HEK293 (cell line): Measurements from ENCODE around the gene ARMH2.

Source experiments
- CTCF ChIA-PET: fragments of 350-600 bp; formaldehyde crosslinking; extraction: SDS; loops from one replicate; lab custom pipeline; 2021; ENCODE audit warnings: antibody characterized with exemption; lab: Yijun Ruan, JAX
- POLR2A ChIA-PET: fragments of 300-600 bp; formaldehyde crosslinking; extraction: SDS; loops from one replicate; lab custom pipeline; 2020; ENCODE audit warnings: antibody characterized with exemption, inconsistent platforms; lab: Yijun Ruan, JAX
- H3K27ac ChIP-seq: fragments of 200-500 bp; sonication (Bioruptor generic); 2 replicates; pipeline ENCODE4 v1.5.1; 2014; ENCODE audit warnings: low read depth, low read length, control low read depth, inconsistent platforms; ENCODE audit errors: extremely low read depth
- H3K36me3 ChIP-seq, 2 experiments: fragments of 200-500 bp in 1 of 2; sonication (Bioruptor generic) in 1 of 2; 1 replicate in 1 of 2; 2 replicates in 1 of 2; pipeline ENCODE4 v1.5.1; 2014 to 2017; ENCODE audit warnings: inconsistent platforms in 2 of 2, low read length in 2 of 2; ENCODE audit not compliant: control insufficient read depth in 2 of 2, insufficient read depth in 1 of 2
- H3K4me1 ChIP-seq: fragments of 200-500 bp; sonication (Bioruptor generic); 2 replicates; pipeline ENCODE4 v1.5.1; 2014; ENCODE audit warnings: mild to moderate bottlenecking, low read length, inconsistent platforms; ENCODE audit not compliant: control insufficient read depth, insufficient read depth
- H3K4me3 ChIP-seq: 2 replicates; pipeline ENCODE4 v1.5.1; 2011; ENCODE audit warnings: low read depth, mild to moderate bottlenecking, control low read depth, low read length, moderate library complexity
- H3K9me3 ChIP-seq: fragments of 200-500 bp; sonication (Bioruptor generic); 2 replicates; pipeline ENCODE4 v1.5.1; 2014; ENCODE audit warnings: low read depth, low read length, inconsistent platforms; ENCODE audit not compliant: control insufficient read depth, insufficient read depth
- GLI2 ChIP-seq: fragments of 450-650 bp; formaldehyde crosslinking; IDR thresholded peaks from 2 replicates; pipeline ENCODE4; 2017; ENCODE audit warnings: missing biosample characterization, missing genetic modification characterization, low read depth, borderline replicate concordance
- MZF1 ChIP-seq: fragments of 450-650 bp; formaldehyde crosslinking; IDR thresholded peaks from 2 replicates; pipeline ENCODE4 v1.5.1; 2017; ENCODE audit warnings: missing biosample characterization, missing genetic modification characterization, borderline replicate concordance
- SETDB1 ChIP-seq: IDR thresholded peaks from one replicate; pipeline ENCODE4 v1.6.1; 2017; ENCODE audit warnings: mild to moderate bottlenecking, low read length, moderate library complexity, mixed read lengths; ENCODE audit not compliant: insufficient read length
- TRIM28 ChIP-seq: IDR thresholded peaks from 2 replicates; pipeline ENCODE4 v1.6.1; 2011; ENCODE audit warnings: low read length, control low read depth, borderline replicate concordance
- ZBTB20 ChIP-seq: fragments of 450-650 bp; formaldehyde crosslinking; IDR thresholded peaks from 2 replicates; pipeline ENCODE4 v1.5.1; 2016; ENCODE audit warnings: missing biosample characterization, missing genetic modification characterization
- ZFP37 ChIP-seq: fragments of 450-650 bp; formaldehyde crosslinking; IDR thresholded peaks from 2 replicates; pipeline ENCODE4 v1.5.1; 2016; ENCODE audit warnings: missing biosample characterization, missing genetic modification characterization
- ZNF2 ChIP-seq: fragments of 450-650 bp; formaldehyde crosslinking; IDR thresholded peaks from 2 replicates; pipeline ENCODE4 v1.5.1; 2016; ENCODE audit warnings: missing biosample characterization, missing genetic modification characterization
- ZNF23 ChIP-seq: fragments of 450-650 bp; formaldehyde crosslinking; IDR thresholded peaks from 2 replicates; pipeline ENCODE4 v1.5.1; 2016; ENCODE audit warnings: missing biosample characterization, missing genetic modification characterization, borderline replicate concordance
- ZNF366 ChIP-seq: fragments of 450-650 bp; formaldehyde crosslinking; conservative IDR thresholded peaks from 2 replicates; pipeline ENCODE4 v1.5.1; 2016; ENCODE audit warnings: missing biosample characterization, missing genetic modification characterization
- ZNF449 ChIP-seq: fragments of 450-650 bp; formaldehyde crosslinking; IDR thresholded peaks from 2 replicates; pipeline ENCODE4 v1.5.1; 2017; ENCODE audit warnings: missing biosample characterization, mild to moderate bottlenecking, missing genetic modification characterization, moderate library complexity
- ZNF510 ChIP-seq: fragments of 450-650 bp; formaldehyde crosslinking; IDR thresholded peaks from 2 replicates; pipeline ENCODE4 v1.5.1; 2018; ENCODE audit warnings: mild to moderate bottlenecking, missing genetic modification characterization, missing biosample characterization; ENCODE audit not compliant: insufficient replicate concordance
- ZNF544 ChIP-seq: fragments of 450-650 bp; formaldehyde crosslinking; IDR thresholded peaks from 2 replicates; pipeline ENCODE4 v1.5.0; 2017; ENCODE audit warnings: missing biosample characterization, missing genetic modification characterization
- ZNF558 ChIP-seq: fragments of 450-650 bp; formaldehyde crosslinking; IDR thresholded peaks from 2 replicates; pipeline ENCODE4 v1.5.1; 2016; ENCODE audit warnings: missing biosample characterization, missing genetic modification characterization
- ZNF571 ChIP-seq: fragments of 450-650 bp; formaldehyde crosslinking; IDR thresholded peaks from 2 replicates; pipeline ENCODE4 v1.5.0; 2017; ENCODE audit warnings: missing biosample characterization, missing genetic modification characterization
- ZNF585B ChIP-seq: fragments of 450-650 bp; formaldehyde crosslinking; IDR thresholded peaks from 2 replicates; pipeline ENCODE4 v1.5.1; 2016; ENCODE audit warnings: missing biosample characterization, missing genetic modification characterization
- ZNF624 ChIP-seq: fragments of 450-650 bp; formaldehyde crosslinking; IDR thresholded peaks from 2 replicates; pipeline ENCODE4 v1.5.1; 2017; ENCODE audit warnings: missing biosample characterization, missing genetic modification characterization
- ZNF777 ChIP-seq: fragments of 450-650 bp; formaldehyde crosslinking; IDR thresholded peaks from 2 replicates; pipeline ENCODE4 v1.5.1; 2017; ENCODE audit warnings: missing biosample characterization, missing genetic modification characterization, borderline replicate concordance
- ZNF785 ChIP-seq: fragments of 450-650 bp; formaldehyde crosslinking; IDR thresholded peaks from 2 replicates; pipeline ENCODE4 v1.5.1; 2016; ENCODE audit warnings: missing biosample characterization, missing genetic modification characterization
- ZNF791 ChIP-seq: fragments of 450-650 bp; formaldehyde crosslinking; IDR thresholded peaks from 2 replicates; pipeline ENCODE4 v1.5.1; 2016; ENCODE audit warnings: missing biosample characterization, missing genetic modification characterization
- TF ChIP-seq, protein P1 (sequence below): fragments of 450-650 bp; formaldehyde crosslinking; conservative IDR thresholded peaks from 2 replicates; pipeline ENCODE4 v1.5.1; 2016; ENCODE audit warnings: low read depth, missing biosample characterization, missing genetic modification characterization
- TF ChIP-seq, protein P2 (sequence below): fragments of 450-650 bp; formaldehyde crosslinking; IDR thresholded peaks from 2 replicates; pipeline ENCODE4 v1.5.1; 2016; ENCODE audit warnings: missing biosample characterization, missing genetic modification characterization
- TF ChIP-seq, protein P3 (sequence below): fragments of 450-650 bp; formaldehyde crosslinking; IDR thresholded peaks from 2 replicates; pipeline ENCODE4 v1.5.1; 2016; ENCODE audit warnings: missing biosample characterization, missing genetic modification characterization

The ARMH2 gene

DNA sequence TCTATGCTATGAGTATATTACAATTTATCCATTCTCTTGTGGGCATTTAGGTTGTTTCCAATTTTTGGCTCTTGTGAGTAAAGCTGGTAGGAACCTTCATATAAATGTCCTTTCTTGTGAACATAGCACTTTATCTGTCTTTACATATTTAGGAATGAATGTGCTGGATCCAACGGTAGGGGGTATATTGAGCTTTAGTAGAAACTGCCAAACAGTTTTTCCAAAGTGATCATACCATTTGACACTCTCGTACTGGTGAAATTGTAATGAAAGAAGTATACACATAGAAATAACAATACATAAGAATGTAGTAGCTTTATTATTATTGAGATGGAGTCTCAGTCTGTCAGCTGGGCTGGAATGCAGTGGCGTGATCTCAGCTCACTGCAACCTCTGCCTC is 30.9 kb upstream of the ARMH2 start:
- POLR2A ChIA-PET = no interaction called here

GRCh38 chr6:24827970-24828369 is 29.3 kb upstream of the ARMH2 start:
- TF ChIP-seq ZBTB20 (tag by site-specific recombination) (no peak), ZNF558 (tag by site-specific recombination) (no peak), ZFP37 (no peak), ZNF449 (tag by site-specific recombination) (no peak), ZNF585B (tag by site-specific recombination) (no peak)
- Histone ChIP-seq H3K9me3 (no peaks in the 10 kb centered on the region), H3K27ac (no peak overlapping the region), H3K36me3 (no peaks in the 10 kb centered on the region), H3K4me3 (no peak overlapping the region), H3K4me1 (no peaks in the 10 kb centered on the region; the same call in 1 of the 2 replicates)
- POLR2A ChIA-PET = no interaction called here
- CTCF ChIA-PET = interaction anchor here (1.1 kb wide), 1 partner anchor 28 kb away, joined by 4 read pairs; no protein-coding TSS in a partner anchor

More for the DNA sequence above, 30.9 kb upstream of the ARMH2 start:
- no peaks in the 10 kb centered on the region for H3K4me1 ChIP-seq
- TF ChIP-seq ZNF23 (tag by site-specific recombination) = no peak
- no peak for TF ChIP-seq ZNF2 (tag by site-specific recombination)
- TF ChIP-seq GLI2 (tag by site-specific recombination) = no peak
- no peak for TF ChIP-seq ZNF544 (tag by site-specific recombination)
- TF ChIP-seq, protein P1, sequence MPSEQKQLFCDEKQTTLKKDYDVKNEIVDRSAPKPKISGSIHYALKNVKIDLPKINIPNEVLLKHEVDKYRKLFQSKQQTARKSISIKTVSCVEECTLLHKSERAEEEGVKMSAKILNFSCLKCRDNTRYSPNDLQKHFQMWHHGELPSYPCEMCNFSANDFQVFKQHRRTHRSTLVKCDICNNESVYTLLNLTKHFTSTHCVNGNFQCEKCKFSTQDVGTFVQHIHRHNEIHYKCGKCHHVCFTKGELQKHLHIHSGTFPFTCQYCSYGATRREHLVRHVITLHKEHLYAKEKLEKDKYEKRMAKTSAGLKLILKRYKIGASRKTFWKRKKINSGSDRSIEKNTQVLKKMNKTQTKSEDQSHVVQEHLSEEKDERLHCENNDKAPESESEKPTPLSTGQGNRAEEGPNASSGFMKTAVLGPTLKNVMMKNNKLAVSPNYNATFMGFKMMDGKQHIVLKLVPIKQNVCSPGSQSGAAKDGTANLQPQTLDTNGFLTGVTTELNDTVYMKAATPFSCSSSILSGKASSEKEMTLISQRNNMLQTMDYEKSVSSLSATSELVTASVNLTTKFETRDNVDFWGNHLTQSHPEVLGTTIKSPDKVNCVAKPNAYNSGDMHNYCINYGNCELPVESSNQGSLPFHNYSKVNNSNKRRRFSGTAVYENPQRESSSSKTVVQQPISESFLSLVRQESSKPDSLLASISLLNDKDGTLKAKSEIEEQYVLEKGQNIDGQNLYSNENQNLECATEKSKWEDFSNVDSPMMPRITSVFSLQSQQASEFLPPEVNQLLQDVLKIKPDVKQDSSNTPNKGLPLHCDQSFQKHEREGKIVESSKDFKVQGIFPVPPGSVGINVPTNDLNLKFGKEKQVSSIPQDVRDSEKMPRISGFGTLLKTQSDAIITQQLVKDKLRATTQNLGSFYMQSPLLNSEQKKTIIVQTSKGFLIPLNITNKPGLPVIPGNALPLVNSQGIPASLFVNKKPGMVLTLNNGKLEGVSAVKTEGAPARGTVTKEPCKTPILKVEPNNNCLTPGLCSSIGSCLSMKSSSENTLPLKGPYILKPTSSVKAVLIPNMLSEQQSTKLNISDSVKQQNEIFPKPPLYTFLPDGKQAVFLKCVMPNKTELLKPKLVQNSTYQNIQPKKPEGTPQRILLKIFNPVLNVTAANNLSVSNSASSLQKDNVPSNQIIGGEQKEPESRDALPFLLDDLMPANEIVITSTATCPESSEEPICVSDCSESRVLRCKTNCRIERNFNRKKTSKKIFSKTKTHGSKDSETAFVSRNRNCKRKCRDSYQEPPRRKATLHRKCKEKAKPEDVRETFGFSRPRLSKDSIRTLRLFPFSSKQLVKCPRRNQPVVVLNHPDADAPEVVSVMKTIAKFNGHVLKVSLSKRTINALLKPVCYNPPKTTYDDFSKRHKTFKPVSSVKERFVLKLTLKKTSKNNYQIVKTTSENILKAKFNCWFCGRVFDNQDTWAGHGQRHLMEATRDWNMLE = no peak
- TF ChIP-seq ZNF510 (tag by site-specific recombination) = no peak
- TF ChIP-seq ZNF777 (tag by site-specific recombination) = no peak
- no peak for TF ChIP-seq ZNF624
- TF ChIP-seq, protein P2, sequence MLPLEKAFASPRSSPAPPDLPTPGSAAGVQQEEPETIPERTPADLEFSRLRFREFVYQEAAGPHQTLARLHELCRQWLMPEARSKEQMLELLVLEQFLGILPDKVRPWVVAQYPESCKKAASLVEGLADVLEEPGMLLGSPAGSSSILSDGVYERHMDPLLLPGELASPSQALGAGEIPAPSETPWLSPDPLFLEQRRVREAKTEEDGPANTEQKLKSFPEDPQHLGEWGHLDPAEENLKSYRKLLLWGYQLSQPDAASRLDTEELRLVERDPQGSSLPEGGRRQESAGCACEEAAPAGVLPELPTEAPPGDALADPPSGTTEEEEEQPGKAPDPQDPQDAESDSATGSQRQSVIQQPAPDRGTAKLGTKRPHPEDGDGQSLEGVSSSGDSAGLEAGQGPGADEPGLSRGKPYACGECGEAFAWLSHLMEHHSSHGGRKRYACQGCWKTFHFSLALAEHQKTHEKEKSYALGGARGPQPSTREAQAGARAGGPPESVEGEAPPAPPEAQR = no peak
- TF ChIP-seq TRIM28 = no peak
- no peak for TF ChIP-seq ZNF785 (tag by site-specific recombination)
- TF ChIP-seq ZNF366 (tag by site-specific recombination) = no peak
- TF ChIP-seq MZF1 (tag by site-specific recombination) = no peak
- TF ChIP-seq ZNF571 (tag by site-specific recombination) = no peak
- TF ChIP-seq, protein P3, sequence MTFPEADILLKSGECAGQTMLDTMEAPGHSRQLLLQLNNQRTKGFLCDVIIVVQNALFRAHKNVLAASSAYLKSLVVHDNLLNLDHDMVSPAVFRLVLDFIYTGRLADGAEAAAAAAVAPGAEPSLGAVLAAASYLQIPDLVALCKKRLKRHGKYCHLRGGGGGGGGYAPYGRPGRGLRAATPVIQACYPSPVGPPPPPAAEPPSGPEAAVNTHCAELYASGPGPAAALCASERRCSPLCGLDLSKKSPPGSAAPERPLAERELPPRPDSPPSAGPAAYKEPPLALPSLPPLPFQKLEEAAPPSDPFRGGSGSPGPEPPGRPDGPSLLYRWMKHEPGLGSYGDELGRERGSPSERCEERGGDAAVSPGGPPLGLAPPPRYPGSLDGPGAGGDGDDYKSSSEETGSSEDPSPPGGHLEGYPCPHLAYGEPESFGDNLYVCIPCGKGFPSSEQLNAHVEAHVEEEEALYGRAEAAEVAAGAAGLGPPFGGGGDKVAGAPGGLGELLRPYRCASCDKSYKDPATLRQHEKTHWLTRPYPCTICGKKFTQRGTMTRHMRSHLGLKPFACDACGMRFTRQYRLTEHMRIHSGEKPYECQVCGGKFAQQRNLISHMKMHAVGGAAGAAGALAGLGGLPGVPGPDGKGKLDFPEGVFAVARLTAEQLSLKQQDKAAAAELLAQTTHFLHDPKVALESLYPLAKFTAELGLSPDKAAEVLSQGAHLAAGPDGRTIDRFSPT (tag by site-specific recombination) = no peak
- TF ChIP-seq SETDB1 = no peak
- TF ChIP-seq ZNF791 = no peak
- TF ChIP-seq, all 188 proteins: peak for 0
- Histone ChIP-seq H3K4me3 (no peak overlapping the region), H3K9me3 (no peaks in the 10 kb centered on the region), H3K27ac (no peak overlapping the region), H3K36me3 (no peaks in the 10 kb centered on the region)
- CTCF ChIA-PET = interaction anchor here (0.7 to 1.1 kb wide), 2 partner anchors 48 to 208 kb away, joined by 3 to 4 read pairs; no protein-coding TSS in a partner anchor
